ENCODE measurements around the gene ARHGEF26.

The ARHGEF26 gene

GRCh38 chr3:154210986-154211385 is 89.8 kb downstream of the ARHGEF26 start:
- ATAC-seq = no peak
- no peak for DNase-seq

DNA sequence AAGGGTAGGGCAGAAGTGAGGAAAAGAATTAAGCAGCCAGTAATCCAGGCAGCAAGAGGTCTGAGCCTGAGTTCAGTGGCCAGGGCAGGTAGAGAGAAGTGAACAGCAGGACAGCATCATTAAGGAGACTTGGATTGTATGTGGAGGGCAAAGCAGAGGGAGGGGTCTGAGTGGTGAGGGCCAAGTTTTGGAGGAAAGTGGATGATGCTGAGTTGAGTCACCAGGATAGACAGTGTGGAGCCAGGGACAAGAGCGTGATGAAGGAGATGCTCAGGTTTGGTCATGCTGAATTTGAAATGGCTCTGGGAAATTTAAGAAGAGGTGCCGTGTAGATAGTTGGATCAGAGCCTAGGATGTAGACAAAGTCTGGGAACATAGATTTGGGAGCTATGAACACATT is 93.1 kb downstream of the ARHGEF26 start:
- ATAC-seq (no peak), DNase-seq (no peak)

GRCh38 chr3:154217671-154218070 is 96.5 kb downstream of the ARHGEF26 start:
- no peak for ATAC-seq
- DNase-seq = no peak

DNA sequence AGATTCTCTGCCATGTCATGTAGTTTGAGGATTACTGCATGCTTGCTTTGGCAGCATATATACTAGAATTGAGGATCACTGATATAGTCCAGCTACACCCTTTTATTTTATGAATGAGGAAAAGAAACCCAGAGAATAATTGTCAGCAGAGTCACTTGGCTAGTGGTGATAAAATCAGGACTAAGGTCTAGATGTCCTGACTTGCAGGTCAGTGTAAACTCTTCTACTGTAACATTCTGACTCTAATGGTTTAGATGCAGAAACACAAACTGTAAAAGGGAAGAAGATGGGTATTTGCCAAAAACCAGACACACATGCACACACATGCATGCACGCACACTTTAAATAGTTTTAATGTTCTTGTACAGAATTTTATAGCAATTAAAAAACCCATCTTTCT is 97.5 kb downstream of the ARHGEF26 start:
- ATAC-seq (no peak), DNase-seq (no peak)

DNA sequence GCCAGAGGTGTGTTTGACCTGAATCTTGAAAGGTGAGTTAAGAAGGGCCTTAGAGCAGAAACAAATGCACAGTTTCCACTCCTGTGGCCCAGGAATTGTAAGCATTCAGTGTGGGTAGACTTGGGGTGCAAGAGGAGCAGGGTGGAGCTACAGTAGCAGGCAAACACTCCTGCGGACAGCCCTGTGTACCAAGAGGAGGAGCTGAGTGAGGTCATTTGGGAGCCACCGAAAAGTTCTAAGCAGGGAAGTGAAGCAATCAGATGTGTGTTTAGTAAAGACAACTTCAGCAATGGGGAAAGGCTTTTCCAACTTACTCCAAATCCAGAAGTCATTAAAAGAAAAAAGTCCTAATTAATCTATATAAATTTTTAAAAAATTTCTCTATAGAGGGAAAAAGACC is 99.3 kb downstream of the ARHGEF26 start:
- ATAC-seq (no peak), DNase-seq (no peak)

DNA sequence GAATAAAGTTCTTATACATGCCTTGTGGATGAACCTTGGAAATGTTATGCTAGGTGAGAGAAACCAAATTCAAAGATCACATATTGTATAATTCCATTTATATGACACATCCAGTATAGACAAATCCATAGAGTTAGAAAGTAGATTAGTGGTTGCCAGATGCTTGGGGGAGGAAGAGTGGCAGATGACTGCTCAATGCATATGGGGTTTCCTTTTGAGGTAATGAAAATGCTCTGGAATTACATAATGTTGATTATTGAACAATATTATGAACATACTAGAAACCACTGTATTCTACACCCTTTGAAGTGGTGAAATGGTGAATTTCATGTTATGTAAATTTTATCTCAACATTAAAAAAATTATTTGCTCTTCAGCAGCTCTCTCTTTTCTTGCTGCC is 102.3 kb downstream of the ARHGEF26 start:
- DNase-seq = no peak
- no peak for ATAC-seq

GRCh38 chr3:154224366-154224765 is 103.2 kb downstream of the ARHGEF26 start:
- DNase-seq (no peak), ATAC-seq (no peak)

DNA sequence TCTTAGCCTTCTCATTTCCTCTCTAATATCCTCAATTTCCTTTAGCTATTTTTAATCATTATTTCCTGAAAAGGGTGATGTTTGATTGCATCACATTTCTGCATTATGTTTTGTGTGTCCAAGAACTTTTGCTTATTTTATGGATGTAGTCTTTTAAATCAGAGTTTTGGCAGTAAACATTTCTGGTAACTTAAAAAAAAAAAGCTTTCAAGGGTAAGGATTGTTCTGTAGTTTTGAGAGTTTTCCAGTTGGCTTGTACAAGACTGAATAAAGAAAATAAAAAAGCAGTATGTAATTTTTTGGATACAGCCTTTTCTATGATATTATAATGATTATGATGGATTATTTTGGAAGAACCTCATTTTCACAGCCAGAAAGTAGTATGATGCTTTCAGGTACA is 103.7 kb downstream of the ARHGEF26 start:
- no peak for DNase-seq
- ATAC-seq = no peak

DNA sequence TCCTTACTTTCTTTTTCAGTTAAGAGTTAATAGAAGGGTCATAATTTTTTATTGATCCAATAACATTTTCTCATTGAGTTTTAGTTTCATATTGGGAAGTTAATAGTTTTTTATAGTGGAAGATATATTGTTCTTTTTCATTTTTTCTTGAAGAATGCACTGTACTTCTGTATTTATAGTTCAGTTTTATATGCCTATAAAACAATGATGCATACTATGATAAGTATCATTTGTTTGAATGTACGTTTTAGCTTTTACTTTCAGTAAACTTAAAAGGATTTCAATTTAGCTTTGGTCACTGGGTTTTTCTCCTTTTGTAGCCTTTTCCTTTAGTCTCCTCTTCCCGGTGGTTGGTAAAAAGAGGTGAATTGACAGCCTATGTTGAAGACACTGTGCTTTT is 104.3 kb downstream of the ARHGEF26 start:
- ATAC-seq (no peak), DNase-seq (no peak)

- DNase-seq (no peak), ATAC-seq (no peak)
Observed at GRCh38 chr3:154227531-154227930, 106.3 kb downstream of the ARHGEF26 start.

GRCh38 chr3:154228561-154229216 is 107.5 kb downstream of the ARHGEF26 start:
- ATAC-seq = no peak
- no peak for DNase-seq

DNA sequence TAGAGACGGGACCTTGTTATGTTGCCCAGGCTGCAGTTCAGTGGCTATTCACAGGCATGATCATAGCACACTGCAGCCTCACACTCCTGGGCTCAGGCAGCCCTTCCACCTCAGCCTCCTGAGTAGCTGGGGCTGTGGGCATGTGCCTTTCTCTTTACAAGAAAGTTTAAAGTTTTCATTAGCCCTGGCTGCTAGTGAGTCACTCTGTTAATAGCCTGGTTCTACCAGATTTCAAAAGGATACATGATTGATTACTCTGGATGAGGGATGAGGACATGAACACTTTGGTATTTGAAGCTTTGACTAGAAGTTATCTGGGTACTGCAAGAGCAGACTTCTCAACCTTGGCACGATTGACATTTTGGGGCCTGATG is 108.0 kb downstream of the ARHGEF26 start:
- no peak for ATAC-seq
- no peak for DNase-seq

DNA sequence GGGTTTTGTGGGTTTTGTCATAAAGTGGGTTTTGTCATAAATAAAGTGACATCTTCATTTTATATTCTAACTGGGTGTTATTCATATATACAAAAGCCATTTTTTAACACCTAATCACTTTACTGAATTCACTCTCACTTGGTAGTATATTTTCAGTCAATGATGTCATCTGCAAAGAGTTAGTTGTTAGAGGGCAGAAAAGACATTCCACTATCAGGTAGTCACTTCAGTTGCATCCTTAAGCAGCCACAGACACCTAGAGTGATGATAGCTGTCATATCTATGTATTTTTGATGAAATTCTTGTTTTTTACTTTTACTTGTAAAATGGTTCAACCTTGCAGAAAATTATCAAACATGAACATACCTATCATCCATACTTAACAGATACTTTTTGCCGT is 114.1 kb downstream of the ARHGEF26 start:
- no peak for DNase-seq
- ATAC-seq = no peak

DNA sequence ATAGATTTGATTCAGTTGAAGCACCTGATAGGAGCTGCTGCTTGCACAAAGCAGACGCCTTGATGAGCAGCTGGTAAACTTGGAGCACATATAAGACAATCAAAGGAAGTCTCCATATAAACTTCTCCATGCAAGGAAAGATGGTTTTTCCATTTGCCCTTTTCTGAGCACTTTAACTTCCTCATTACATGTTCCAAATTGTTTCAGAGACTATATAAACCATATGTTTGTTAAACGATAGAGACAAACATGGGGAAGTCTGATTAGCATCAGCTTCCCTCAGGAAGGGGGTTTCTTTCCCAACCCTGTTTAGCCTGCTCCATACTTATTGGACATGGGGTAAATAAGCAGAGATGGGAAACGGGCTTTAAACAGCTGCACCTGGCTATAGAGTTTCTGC is 115.1 kb downstream of the ARHGEF26 start:
- no peak for DNase-seq
- no peak for ATAC-seq

- ATAC-seq (no peak), DNase-seq (no peak)
Observed at GRCh38 chr3:154240235-154240634, 119.0 kb downstream of the ARHGEF26 start.

- ATAC-seq = no peak
Observed at GRCh38 chr3:154241496-154241895, 120.3 kb downstream of the ARHGEF26 start.

DNA sequence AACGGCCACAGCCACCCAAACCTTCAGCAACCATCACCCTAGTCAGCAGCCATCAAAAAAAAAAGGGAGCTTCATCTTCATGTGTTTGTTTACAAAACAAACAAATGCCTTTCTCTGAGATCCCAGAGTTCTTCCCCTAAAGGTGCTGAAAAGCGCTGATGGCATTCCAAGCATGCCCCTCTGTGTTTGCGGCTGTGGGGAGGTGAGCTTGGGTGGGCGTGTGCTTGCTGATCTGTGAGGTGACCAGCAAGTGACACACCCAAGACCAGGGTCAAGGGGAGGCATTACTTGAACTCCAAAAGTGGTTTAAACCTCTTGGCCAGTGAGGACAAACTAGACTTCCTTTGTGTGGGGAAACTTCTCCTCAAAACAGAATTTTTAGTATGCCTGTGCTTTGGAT is 121.6 kb downstream of the ARHGEF26 start:
- ATAC-seq (no peak), DNase-seq (no peak)

More at GRCh38 chr3:154241496-154241895, 120.3 kb downstream of the ARHGEF26 start:
- no peak for DNase-seq

DNA sequence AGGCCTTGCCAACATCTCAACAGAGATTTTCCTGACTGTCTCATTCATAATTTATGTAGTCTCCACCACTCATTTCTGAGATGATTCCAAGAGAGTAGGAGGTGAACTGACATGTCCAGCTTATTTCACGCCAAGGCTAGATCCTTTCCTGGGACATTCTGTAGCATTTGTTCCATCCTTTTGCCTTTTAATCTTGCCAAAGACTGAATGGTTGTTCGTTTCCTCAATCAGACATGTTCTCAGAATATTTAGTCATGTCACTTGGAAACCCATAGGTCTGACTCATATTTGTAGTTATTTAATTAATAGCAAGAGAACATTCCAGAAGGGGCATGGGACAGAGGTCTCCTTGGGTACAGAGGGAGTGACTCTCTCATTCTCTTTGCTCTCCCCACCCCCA is 122.2 kb downstream of the ARHGEF26 start:
- no peak for DNase-seq
- no peak for ATAC-seq

DNA sequence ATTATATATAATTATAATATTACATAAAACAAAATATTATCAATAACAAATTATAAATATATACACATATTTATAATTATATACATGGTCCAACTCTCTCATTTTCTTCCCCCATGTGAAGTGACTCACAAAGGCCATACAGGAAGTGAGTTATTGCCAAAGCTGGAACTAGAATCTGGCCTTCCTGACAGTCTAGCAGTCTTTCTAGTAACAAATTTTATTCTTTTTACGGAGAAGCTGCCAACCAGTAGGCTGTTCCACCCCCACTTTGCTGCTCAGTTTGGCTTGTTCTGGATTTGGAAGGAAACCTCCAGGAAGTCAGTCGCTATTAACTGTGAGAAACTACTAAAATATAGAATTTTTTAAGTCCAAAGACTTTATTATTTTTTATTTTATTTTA is 123.5 kb downstream of the ARHGEF26 start:
- no peak for DNase-seq
- ATAC-seq = no peak

GRCh38 chr3:154247806-154248415 is 126.7 kb downstream of the ARHGEF26 start:
- DNase-seq (no peak), ATAC-seq (no peak)

GRCh38 chr3:154250291-154250690 is 129.1 kb downstream of the ARHGEF26 start:
- ATAC-seq = no peak
- DNase-seq = no peak

DNA sequence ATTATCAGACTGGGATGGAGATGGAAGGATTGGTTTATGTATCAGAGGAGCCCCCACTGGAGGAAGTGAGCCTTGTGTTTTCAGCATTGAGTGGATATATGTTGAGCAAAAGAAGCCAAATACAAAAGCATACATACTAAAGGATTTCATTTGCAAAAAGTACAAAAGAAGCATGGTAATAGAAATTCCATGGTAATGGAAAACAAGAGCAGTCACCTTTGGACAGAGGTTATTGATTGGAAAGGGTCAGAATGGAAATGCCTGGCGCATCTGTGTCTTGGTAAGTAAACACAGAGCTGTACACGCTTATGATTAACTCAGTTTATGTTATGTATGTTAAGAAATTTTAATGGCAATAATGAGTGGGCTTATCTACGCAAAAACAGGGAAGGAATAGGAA is 130.4 kb downstream of the ARHGEF26 start:
- ATAC-seq = no peak
- no peak for DNase-seq

DNA sequence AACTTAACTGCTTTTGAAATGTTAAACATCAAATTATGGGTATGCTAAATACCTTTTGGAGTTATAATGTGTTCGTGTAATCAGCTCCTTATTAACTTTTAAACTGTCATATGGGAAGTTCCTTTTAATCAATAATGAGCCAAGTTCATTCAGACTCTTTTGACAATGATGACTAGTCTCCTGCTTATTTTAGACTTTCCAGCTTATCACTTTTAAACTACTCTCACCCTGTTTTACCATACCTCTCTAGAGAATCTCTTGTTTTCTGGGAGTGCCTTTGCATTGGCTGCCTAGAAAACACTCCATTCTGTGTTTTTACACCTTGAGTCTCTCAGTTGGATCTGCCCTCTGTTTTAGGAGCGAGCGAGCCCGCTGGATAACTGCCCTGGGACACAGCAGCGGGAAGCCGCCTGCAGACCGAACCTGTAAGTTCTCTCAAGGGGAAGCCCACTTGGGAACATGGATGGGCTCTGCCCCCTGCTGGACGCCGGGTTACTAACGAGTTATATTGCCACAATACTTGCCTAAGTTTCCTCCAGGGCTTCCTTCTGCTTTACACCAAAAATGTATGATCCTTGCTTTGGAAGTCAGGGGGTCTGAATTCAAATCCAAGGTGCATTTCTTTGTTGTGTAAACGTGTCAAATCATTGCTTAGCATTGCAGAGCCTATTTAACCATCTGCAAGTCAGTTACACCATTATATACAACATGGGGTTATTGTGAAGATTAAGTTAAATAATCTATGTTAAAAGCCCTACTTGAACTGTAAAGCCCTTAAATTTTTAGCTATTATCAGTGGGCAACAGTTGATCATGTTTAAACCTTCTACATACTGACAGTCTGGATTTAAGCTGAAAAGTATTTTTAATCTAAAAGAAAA is 131.8 kb downstream of the ARHGEF26 start:
- ATAC-seq (peak; percentile 84), DNase-seq (peak; percentile 80)
